CD4-positive, alpha-beta memory T cell (primary cell): Measurements from ENCODE around the gene CRELD2. TPM values are rescaled to one million over a fixed set of nuclear protein-coding genes. Genes with fewer than 3 reads are reported as not detected.

Source experiments
- CTCF ChIA-PET: fragments of 350-600 bp; sonication (Branson Sonifier 250); formaldehyde crosslinking; loops from one replicate; lab custom pipeline; 2021; ENCODE audit warnings: inconsistent platforms; ENCODE audit not compliant: partially characterized antibody; lab: Charles Lee
- POLR2A ChIA-PET: fragments of 350-600 bp; sonication (Branson Sonifier 250); formaldehyde crosslinking; loops from one replicate; lab custom pipeline; 2021; ENCODE audit not compliant: partially characterized antibody; lab: Charles Lee
- DNase-seq, 5 donors: peaks; one replicate each; pipeline versions ENCODE4 v3.0.0 to v3.0.0-alpha.2; 2020 to 2022; ENCODE audit warnings: mixed read lengths in 1 of 5
- H3K27ac ChIP-seq: one replicate; pipeline ENCODE4 v1.7.0; 2013; ENCODE audit warnings: low read depth, low read length
- H3K27me3 ChIP-seq: 2 replicates; pipeline ENCODE4 v1.7.0; 2013; ENCODE audit warnings: mild to moderate bottlenecking, low read length, moderate library complexity; ENCODE audit not compliant: insufficient read depth
- H3K36me3 ChIP-seq: 2 replicates; pipeline ENCODE4 v1.7.0; 2013; ENCODE audit warnings: mild to moderate bottlenecking, low read length, moderate library complexity; ENCODE audit not compliant: insufficient read depth
- H3K4me1 ChIP-seq: 2 replicates; pipeline ENCODE4 v1.7.0; 2013; ENCODE audit warnings: mild to moderate bottlenecking, low read length, moderate library complexity; ENCODE audit not compliant: insufficient read depth
- H3K4me3 ChIP-seq, 2 donors: one replicate each; pipeline ENCODE4 v1.7.0; 2013; ENCODE audit warnings: low read length in 2 of 2, mild to moderate bottlenecking in 1 of 2
- H3K9me3 ChIP-seq, 2 donors: one replicate each; pipeline ENCODE4 v1.7.0; 2013; ENCODE audit warnings: low read length in 2 of 2, control low read depth in 1 of 2; ENCODE audit not compliant: control insufficient read depth in 1 of 2
- H3K27ac Mint-ChIP-seq, 7 donors: one replicate each; pipeline ENCODE4 v1.8.0; 2020 to 2021; ENCODE audit warnings: mixed read lengths in 7 of 7, mild to moderate bottlenecking in 6 of 7, inconsistent platforms in 3 of 7, moderate library complexity in 3 of 7
- H3K27me3 Mint-ChIP-seq, 2 donors: one replicate each; pipeline ENCODE4 v1.8.0; 2020 to 2021; ENCODE audit warnings: mixed read lengths in 2 of 2
- H3K36me3 Mint-ChIP-seq, 2 donors: one replicate each; pipeline ENCODE4 v1.8.0; 2020 to 2021; ENCODE audit warnings: mixed read lengths in 2 of 2, inconsistent platforms in 1 of 2, mild to moderate bottlenecking in 1 of 2
- H3K4me1 Mint-ChIP-seq, 4 donors: one replicate each; pipeline ENCODE4 v1.8.0; 2020 to 2021; ENCODE audit warnings: mixed read lengths in 4 of 4, mild to moderate bottlenecking in 1 of 4
- H3K4me3 Mint-ChIP-seq, 8 donors: one replicate each; pipeline ENCODE4 v1.8.0; 2020 to 2021; ENCODE audit warnings: mixed read lengths in 8 of 8, mild to moderate bottlenecking in 7 of 8, moderate library complexity in 6 of 8, inconsistent platforms in 3 of 8
- H3K9me3 Mint-ChIP-seq, 8 donors: one replicate each; pipeline ENCODE4 v1.8.0; 2020 to 2021; ENCODE audit warnings: mixed read lengths in 8 of 8, mild to moderate bottlenecking in 5 of 8, inconsistent platforms in 3 of 8, moderate library complexity in 1 of 8
- intact Hi-C: fragments of 100-400 bp; cut with micrococcal nuclease; formaldehyde crosslinking; loops from one replicate; pipeline ENCODE4 v1.15.1; 2023
- polyA plus RNA-seq, 2 donors: library from polyadenylated mRNA; unstranded; fragments of 300-500 nt; fragmentation: Illumina TruSeq; gene quantifications; one replicate each; pipeline ENCODE4 v1.2.3, GENCODE V29; 2021
- total RNA-seq, 2 experiments: library from RNA; stranded (reverse); gene quantifications; one replicate each; pipeline ENCODE4 v1.2.3, GENCODE V29; 2021

CRELD2 gene
- total and polyA plus RNA-seq, 4 experiments from 2014 or later = 36.0 to 46.1 (median 38.2) TPM

DNA sequence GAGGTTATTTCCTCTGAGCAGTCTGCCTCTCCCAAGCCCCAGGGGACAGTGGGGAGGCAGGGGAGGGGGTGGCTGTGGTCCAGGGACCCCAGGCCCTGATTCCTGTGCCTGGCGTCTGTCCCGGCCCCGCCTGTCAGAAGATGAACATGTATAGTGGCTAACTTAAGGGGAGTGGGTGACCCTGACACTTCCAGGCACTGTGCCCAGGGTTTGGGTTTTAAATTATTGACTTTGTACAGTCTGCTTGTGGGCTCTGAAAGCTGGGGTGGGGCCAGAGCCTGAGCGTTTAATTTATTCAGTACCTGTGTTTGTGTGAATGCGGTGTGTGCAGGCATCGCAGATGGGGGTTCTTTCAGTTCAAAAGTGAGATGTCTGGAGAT is 45.2 kb downstream of the CRELD2 start:
- H3K4me3 ChIP-seq = no peak overlapping the region
- H3K27me3 ChIP-seq = no peaks in the 10 kb centered on the region
- Mint-ChIP-seq H3K9me3 (peaks cover 0 to 8% (median 0%) of the 10 kb centered on the region in 8 donors), H3K4me1 (peaks cover 5 to 53% (median 15%) of the 10 kb centered on the region in 4 donors), H3K27ac (peak overlapping the region; percentile 84 to 95 (median 91)), H3K27me3 (peaks cover 0 to 3% of the 10 kb centered on the region in 2 donors), H3K36me3 (peaks cover 6 to 26% of the 10 kb centered on the region in 2 donors), H3K4me3 (peak overlapping the region; percentile 50 to 75 (median 70))
- H3K36me3 ChIP-seq = peaks cover 22% of the 10 kb centered on the region
- intact Hi-C loops = loop anchor here (5.0 kb wide), 1 partner anchor 126 kb away; no protein-coding TSS in a partner anchor
- peak overlapping the region; percentile 98 for H3K27ac ChIP-seq
- ChIA-PET POLR2A (interaction anchor here (0.9 to 5.7 kb wide), 4 partner anchors 7 to 38 kb away, joined by 3 to 90 read pairs (median 42); no protein-coding TSS in a partner anchor), CTCF (interaction anchor here (1.0 to 1.5 kb wide), 2 partner anchors 14 to 194 kb away, joined by 3 read pairs; no protein-coding TSS in a partner anchor)
- peaks cover 45% of the 10 kb centered on the region for H3K4me1 ChIP-seq
- H3K9me3 ChIP-seq = no peaks in the 10 kb centered on the region
- peak in 1 of 5 donors; percentile 26 for DNase-seq

DNA sequence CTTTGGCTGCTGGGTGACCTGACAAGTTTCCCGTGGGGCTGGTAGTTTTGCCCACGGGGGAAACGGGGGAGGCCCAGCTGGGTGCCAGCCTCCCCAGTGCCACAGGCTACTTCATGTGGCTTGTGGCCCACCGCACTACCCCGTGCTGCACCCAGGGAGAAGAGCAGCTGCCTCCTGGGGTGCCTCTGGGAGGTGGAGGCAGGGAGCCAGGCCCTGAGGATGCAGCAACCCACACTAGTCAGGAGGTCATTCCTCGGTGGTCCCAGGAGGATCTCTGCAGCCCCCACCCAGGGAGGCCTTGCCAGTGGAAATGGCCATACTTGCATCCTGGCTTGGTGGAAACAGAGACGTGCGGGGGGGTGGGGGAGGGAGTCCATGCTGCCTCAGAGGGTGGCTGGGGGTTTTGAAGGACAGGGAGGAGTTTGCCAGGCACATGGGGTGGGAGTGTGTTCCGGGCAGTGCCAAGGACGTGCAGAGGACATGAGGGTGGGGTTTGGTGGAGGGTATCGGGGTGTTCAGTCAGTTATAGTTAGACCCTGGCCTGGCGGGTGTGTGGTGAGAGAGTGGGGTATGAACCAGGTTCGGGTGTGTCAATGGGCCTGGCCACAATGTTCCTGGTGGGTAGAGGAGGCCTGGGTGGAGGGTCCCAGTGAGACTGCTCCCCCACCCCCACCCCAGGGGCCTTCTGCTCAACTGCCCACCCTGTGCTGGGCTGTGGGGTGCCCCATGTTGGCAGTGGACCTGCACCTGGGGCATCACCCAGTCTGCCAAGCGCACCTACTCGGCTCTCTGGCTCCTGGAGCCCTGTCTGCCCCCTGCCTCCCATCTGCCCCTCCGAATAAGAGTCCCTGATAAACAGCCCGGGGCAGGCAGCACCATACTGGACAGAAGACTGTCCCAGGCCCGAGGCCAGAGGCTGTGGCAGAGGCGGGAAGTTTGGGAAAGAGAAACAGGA is 46.0 kb downstream of the CRELD2 start:
- H3K27ac ChIP-seq = peak overlapping the region; percentile 98
- peaks cover 0 to 8% (median 0%) of the 10 kb centered on the region in 8 donors for H3K9me3 Mint-ChIP-seq
- peaks cover 5 to 46% (median 12%) of the 10 kb centered on the region in 4 donors for H3K4me1 Mint-ChIP-seq
- H3K27me3 Mint-ChIP-seq = peaks cover 0 to 3% of the 10 kb centered on the region in 2 donors
- H3K36me3 Mint-ChIP-seq = peaks cover 6 to 24% of the 10 kb centered on the region in 2 donors
- DNase-seq = peak in 3 of 5 donors; percentile 42 to 51 (median 43)
- ChIA-PET CTCF (interaction anchor here (1.0 kb wide), 1 partner anchor 195 kb away, joined by 3 read pairs; no protein-coding TSS in a partner anchor), POLR2A (interaction anchor here (1.1 to 5.7 kb wide), 3 partner anchors 6 to 28 kb away, joined by 3 to 90 read pairs (median 80); no protein-coding TSS in a partner anchor)
- intact Hi-C loops = loop anchor here (5.0 kb wide), 1 partner anchor 127 kb away; no protein-coding TSS in a partner anchor
- peak overlapping the region in 7 of 8 donors; percentile 48 to 74 (median 55) for H3K4me3 Mint-ChIP-seq
- no peaks in the 10 kb centered on the region for H3K9me3 ChIP-seq
- peak overlapping the region; percentile 89 to 95 (median 91) for H3K27ac Mint-ChIP-seq
- H3K27me3 ChIP-seq = no peaks in the 10 kb centered on the region
- H3K36me3 ChIP-seq = peaks cover 22% of the 10 kb centered on the region
- no peak overlapping the region for H3K4me3 ChIP-seq
- peaks cover 41% of the 10 kb centered on the region for H3K4me1 ChIP-seq

DNA sequence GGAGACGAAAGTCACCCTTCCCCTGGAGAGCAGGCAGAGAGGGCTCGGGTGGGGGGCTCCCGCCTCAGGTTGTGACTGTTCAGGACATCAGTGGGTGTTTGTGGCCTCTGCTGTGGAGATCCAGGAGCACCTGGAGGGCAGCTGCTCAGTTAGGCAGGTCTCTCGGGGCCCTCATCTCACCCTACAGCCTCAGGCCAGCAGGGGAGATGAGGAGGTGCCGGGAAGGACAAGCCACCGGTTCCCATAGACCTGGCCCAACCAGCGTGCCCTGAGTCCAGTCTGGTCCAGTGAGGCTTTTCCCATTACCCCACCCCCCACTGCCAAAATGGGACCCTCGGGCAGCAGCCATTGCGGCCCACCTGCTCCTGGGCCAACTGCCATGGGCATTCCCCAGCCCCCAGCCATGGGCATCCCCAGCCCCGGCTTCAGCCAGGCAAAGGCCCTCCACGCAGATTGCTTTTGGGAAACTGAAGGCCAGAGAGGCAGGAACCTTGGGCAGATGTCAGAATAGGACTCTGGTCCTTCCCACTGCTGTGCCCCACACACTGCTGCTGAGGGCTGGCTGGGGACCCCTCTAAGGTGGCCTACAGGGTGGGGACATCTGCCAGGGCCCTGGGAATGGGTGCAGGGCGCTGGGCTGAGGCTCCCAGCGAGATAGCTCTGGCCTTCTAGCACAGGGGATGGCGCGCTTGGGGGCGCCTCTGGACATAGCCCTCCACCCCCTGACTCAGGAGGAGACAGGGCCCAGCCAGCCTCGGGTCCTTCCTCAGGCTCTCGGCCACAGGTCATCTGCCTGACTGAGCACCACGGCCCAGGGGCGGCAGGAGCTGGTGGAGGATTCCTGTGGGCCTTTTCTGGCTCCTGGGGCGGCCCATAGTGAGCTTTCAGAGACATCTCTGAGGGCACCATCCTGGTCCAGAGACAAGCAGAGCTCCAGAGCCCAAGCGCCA is 46.9 kb downstream of the CRELD2 start:
- Mint-ChIP-seq H3K9me3 (peaks cover 0 to 5% (median 0%) of the 10 kb centered on the region in 8 donors), H3K27ac (peak overlapping the region in 6 of 7 donors; percentile 42 to 92 (median 74)), H3K36me3 (peaks cover 6 to 23% of the 10 kb centered on the region in 2 donors), H3K4me1 (peaks cover 7 to 46% (median 13%) of the 10 kb centered on the region in 4 donors), H3K4me3 (peak overlapping the region in 2 of 8 donors; percentile 54 to 58), H3K27me3 (peaks cover 0 to 3% of the 10 kb centered on the region in 2 donors)
- Histone ChIP-seq H3K4me3 (no peak overlapping the region), H3K27me3 (no peaks in the 10 kb centered on the region), H3K27ac (peak overlapping the region; percentile 21), H3K4me1 (peaks cover 45% of the 10 kb centered on the region), H3K9me3 (no peaks in the 10 kb centered on the region), H3K36me3 (peaks cover 22% of the 10 kb centered on the region)
- CTCF ChIA-PET = no interaction called here
- peak in 2 of 5 donors; percentile 19 to 42 for DNase-seq
- POLR2A ChIA-PET = interaction anchor here (0.7 to 2.4 kb wide), 6 partner anchors 13 to 120 kb away, joined by 3 to 16 read pairs (median 4); no protein-coding TSS in a partner anchor
- intact Hi-C loops = no loop called here

DNA sequence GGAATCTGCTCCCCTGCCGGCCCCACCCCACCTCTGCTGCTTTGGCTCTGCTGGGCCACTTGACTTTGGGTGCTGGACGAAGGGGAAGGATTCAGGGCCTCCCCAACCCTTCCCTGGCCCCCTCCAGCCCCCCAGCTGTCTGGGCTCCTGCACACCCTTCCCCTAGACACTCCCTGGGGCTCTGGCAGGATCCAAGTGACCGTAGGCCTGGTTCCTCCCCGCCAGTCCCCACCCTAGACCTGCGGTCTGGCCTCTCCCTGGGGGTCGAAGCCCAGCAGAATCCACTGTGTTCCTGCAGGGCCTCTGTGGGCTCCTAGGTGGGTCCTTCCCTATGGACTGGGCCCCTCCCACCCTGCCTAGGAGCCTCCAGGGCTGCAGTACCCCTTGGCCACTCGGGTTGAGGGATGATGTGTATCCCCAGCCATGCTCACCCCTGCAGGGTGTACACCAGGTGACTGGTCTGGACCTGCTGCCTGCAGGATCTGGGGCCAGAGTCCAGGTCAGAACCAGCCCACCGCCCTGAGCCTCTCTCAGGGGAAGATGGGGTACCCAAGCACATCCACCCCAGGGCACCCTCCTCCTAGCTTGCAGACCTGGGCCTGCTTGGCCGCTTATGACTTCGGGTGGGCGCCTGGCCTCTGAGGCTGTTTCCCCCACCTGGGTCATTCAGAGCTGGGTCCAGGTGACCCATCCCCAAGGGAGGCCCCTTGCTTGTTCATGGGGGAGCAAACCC is 47.8 kb downstream of the CRELD2 start:
- intact Hi-C loops = no loop called here
- Histone ChIP-seq H3K4me3 (no peak overlapping the region), H3K27me3 (no peaks in the 10 kb centered on the region), H3K9me3 (no peaks in the 10 kb centered on the region), H3K27ac (no peak overlapping the region), H3K36me3 (peaks cover 22% of the 10 kb centered on the region), H3K4me1 (peaks cover 52% of the 10 kb centered on the region)
- peak in 2 of 5 donors; percentile 13 to 45 for DNase-seq
- peaks cover 0 to 9% (median 0%) of the 10 kb centered on the region in 8 donors for H3K9me3 Mint-ChIP-seq
- H3K27ac Mint-ChIP-seq = peak overlapping the region in 4 of 7 donors; percentile 31 to 92 (median 64)
- peaks cover 6 to 28% of the 10 kb centered on the region in 2 donors for H3K36me3 Mint-ChIP-seq
- H3K4me3 Mint-ChIP-seq = peak overlapping the region in 1 of 8 donors; percentile 72
- POLR2A ChIA-PET = interaction anchor here (0.6 to 2.4 kb wide), 11 partner anchors 10 to 121 kb away, joined by 3 to 16 read pairs (median 3); no protein-coding TSS in a partner anchor
- CTCF ChIA-PET = interaction anchor here (0.6 to 1.7 kb wide), 2 partner anchors 35 to 58 kb away, joined by 3 to 4 read pairs; no protein-coding TSS in a partner anchor
- H3K4me1 Mint-ChIP-seq = peaks cover 11 to 54% (median 18%) of the 10 kb centered on the region in 4 donors
- H3K27me3 Mint-ChIP-seq = peaks cover 0 to 7% of the 10 kb centered on the region in 2 donors

DNA sequence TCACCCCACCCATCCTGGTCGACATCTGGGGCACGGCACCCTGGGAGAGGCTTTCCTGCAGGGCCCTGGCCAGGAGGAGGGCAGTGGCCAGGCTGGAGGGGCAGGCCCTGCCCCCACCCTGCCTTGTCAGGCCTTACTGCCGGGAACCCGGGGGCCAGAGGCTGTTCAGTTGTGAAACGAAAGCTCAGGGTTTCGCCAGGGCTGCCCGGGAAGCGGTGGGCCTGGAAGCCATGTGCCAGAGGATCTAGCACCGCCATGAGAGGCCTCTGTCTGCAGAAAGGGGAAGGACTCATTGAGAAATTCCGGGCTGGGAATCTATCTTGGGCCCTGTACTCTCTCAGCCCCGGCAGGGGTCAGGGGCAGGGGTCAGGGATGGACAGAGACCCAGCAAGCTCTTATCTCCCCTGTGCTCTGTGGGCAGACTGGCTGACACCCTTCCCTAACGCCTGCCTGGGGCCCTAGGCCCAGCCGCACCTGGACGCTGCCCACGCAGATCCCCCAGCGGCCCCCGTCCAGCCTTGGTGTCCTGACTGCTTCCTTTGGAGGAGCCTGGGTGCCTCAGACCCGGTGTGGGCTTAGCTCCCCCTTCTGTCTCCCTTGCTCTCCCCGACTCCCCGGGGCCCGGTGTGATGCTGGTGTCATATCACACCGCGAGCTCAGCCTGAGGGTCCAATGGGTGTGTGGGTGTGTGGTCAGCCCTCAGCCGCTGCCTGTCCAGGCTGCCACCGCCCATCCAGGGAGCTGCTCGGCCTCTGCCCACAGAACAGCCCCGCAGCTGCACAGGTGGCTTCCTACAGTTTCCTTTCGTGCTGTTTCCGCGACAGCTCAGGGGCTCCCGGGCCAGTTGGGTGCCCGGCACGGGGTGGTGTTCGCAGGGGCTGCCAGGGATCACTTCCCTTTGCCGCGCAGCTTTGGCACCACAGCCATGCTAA is 48.6 kb downstream of the CRELD2 start:
- Mint-ChIP-seq H3K4me1 (peaks cover 11 to 50% (median 18%) of the 10 kb centered on the region in 4 donors), H3K4me3 (peak overlapping the region in 3 of 8 donors; percentile 20 to 61 (median 23))
- no peak overlapping the region for H3K27ac ChIP-seq

More for the DNA sequence above, 48.6 kb downstream of the CRELD2 start:
- peaks cover 52% of the 10 kb centered on the region for H3K4me1 ChIP-seq
- no peak overlapping the region for H3K4me3 ChIP-seq
- Mint-ChIP-seq H3K9me3 (peaks cover 0 to 4% (median 0%) of the 10 kb centered on the region in 8 donors), H3K36me3 (peaks cover 6 to 22% of the 10 kb centered on the region in 2 donors), H3K27me3 (peaks cover 0 to 4% of the 10 kb centered on the region in 2 donors), H3K27ac (peak overlapping the region in 5 of 7 donors; percentile 13 to 92 (median 55))
- CTCF ChIA-PET = interaction anchor here (0.6 to 1.7 kb wide), 3 partner anchors 36 to 63 kb away, joined by 3 to 4 read pairs (median 4); no protein-coding TSS in a partner anchor
- POLR2A ChIA-PET = interaction anchor here (0.6 to 2.4 kb wide), 11 partner anchors 11 to 122 kb away, joined by 3 to 16 read pairs (median 3); no protein-coding TSS in a partner anchor
- no peaks in the 10 kb centered on the region for H3K9me3 ChIP-seq
- peaks cover 22% of the 10 kb centered on the region for H3K36me3 ChIP-seq
- intact Hi-C loops = no loop called here
- DNase-seq = peak in 2 of 5 donors; percentile 21 to 48
- no peaks in the 10 kb centered on the region for H3K27me3 ChIP-seq
